GM10266 (cell line): ENCODE results near the gene SMPDL3B.

Source experiments
- DNase-seq: peaks from one replicate; pipeline ENCODE4 v3.0.0; 2012; ENCODE audit errors: extremely low spot score
- CTCF ChIP-seq: IDR thresholded peaks from 2 replicates; pipeline ENCODE4 v1.5.1; 2012; ENCODE audit warnings: mild to moderate bottlenecking, low read depth; ENCODE audit not compliant: control insufficient read depth, insufficient read depth; ENCODE audit errors: missing control alignments

The SMPDL3B gene

GRCh38 chr1:27889506-27889905 lies 45.3 kb upstream of the SMPDL3B start:
- no peak for TF ChIP-seq CTCF
- no peak for DNase-seq

- DNase-seq, result peak; percentile 54
- no peak for TF ChIP-seq CTCF
Observed at GRCh38 chr1:27891196-27891889, 43.5 kb upstream of the SMPDL3B start.

- no peak for TF ChIP-seq CTCF
- no peak for DNase-seq
Observed at GRCh38 chr1:27894521-27894920, 40.3 kb upstream of the SMPDL3B start.

GRCh38 chr1:27906759-27907158 lies 28.0 kb upstream of the SMPDL3B start:
- DNase-seq, result no peak
- no peak for TF ChIP-seq CTCF

- TF ChIP-seq CTCF, result no peak
- DNase-seq, result no peak
Observed at GRCh38 chr1:27912429-27912828, 22.4 kb upstream of the SMPDL3B start.

GRCh38 chr1:27915082-27915575 lies 19.7 kb upstream of the SMPDL3B start:
- no peak for TF ChIP-seq CTCF
- DNase-seq, result no peak

- no peak for DNase-seq
- no peak for TF ChIP-seq CTCF
Observed at GRCh38 chr1:27922272-27922671, 12.5 kb upstream of the SMPDL3B start.
